HEK293 (cell line): ENCODE results near the gene TMEM140.

Experiments used
- KLF9 ChIP-seq: fragments of 450-650 bp; formaldehyde crosslinking; IDR thresholded peaks from 2 replicates; pipeline ENCODE4 v1.5.1; 2016; ENCODE audit warnings: missing biosample characterization, missing genetic modification characterization, low read depth
- SCRT1 ChIP-seq: fragments of 450-650 bp; formaldehyde crosslinking; IDR thresholded peaks from 2 replicates; pipeline ENCODE4 v1.5.1; 2016; ENCODE audit warnings: missing biosample characterization, missing genetic modification characterization, borderline replicate concordance
- SETDB1 ChIP-seq: IDR thresholded peaks from one replicate; pipeline ENCODE4 v1.6.1; 2017; ENCODE audit warnings: mild to moderate bottlenecking, low read length, moderate library complexity, mixed read lengths; ENCODE audit not compliant: insufficient read length
- TCF7L2 ChIP-seq: IDR thresholded peaks from 2 replicates; pipeline ENCODE4 v1.6.1; 2011; ENCODE audit warnings: low read depth, mild to moderate bottlenecking, inconsistent platforms, low read length, moderate library complexity, borderline replicate concordance
- TRIM28 ChIP-seq: IDR thresholded peaks from 2 replicates; pipeline ENCODE4 v1.6.1; 2011; ENCODE audit warnings: low read length, control low read depth, borderline replicate concordance
- WT1 ChIP-seq: fragments of 450-650 bp; formaldehyde crosslinking; IDR thresholded peaks from 2 replicates; pipeline ENCODE4 v1.5.1; 2016; ENCODE audit warnings: missing biosample characterization, missing genetic modification characterization
- ZBTB26 ChIP-seq: fragments of 450-650 bp; formaldehyde crosslinking; optimal IDR thresholded peaks from 2 replicates; pipeline ENCODE3; 2016; ENCODE audit warnings: missing biosample characterization, mild to moderate bottlenecking, missing genetic modification characterization
- ZBTB48 ChIP-seq: fragments of 450-650 bp; formaldehyde crosslinking; IDR thresholded peaks from 2 replicates; pipeline ENCODE4 v1.5.1; 2016; ENCODE audit warnings: missing biosample characterization, missing genetic modification characterization
- ZFP69B ChIP-seq: fragments of 450-650 bp; formaldehyde crosslinking; IDR thresholded peaks from 2 replicates; pipeline ENCODE4 v1.5.1; 2016; ENCODE audit warnings: missing biosample characterization, missing genetic modification characterization
- ZNF138 ChIP-seq: fragments of 450-650 bp; formaldehyde crosslinking; IDR thresholded peaks from 2 replicates; pipeline ENCODE4 v1.5.1; 2016; ENCODE audit warnings: missing biosample characterization, missing genetic modification characterization, borderline replicate concordance
- ZNF16 ChIP-seq: fragments of 450-650 bp; formaldehyde crosslinking; IDR thresholded peaks from 2 replicates; pipeline ENCODE4 v1.5.1; 2016; ENCODE audit warnings: low read depth, missing biosample characterization, missing genetic modification characterization
- ZNF18 ChIP-seq: fragments of 450-650 bp; formaldehyde crosslinking; IDR thresholded peaks from 2 replicates; pipeline ENCODE4 v1.5.1; 2016; ENCODE audit warnings: missing biosample characterization, missing genetic modification characterization
- ZNF248 ChIP-seq: fragments of 450-650 bp; formaldehyde crosslinking; IDR thresholded peaks from 2 replicates; pipeline ENCODE4 v1.5.1; 2017; ENCODE audit warnings: missing biosample characterization, missing genetic modification characterization
- ZNF266 ChIP-seq: fragments of 450-650 bp; formaldehyde crosslinking; IDR thresholded peaks from 2 replicates; pipeline ENCODE4 v1.5.1; 2016; ENCODE audit warnings: missing biosample characterization, missing genetic modification characterization, low read depth
- ZNF292 ChIP-seq: fragments of 450-650 bp; formaldehyde crosslinking; IDR thresholded peaks from 2 replicates; pipeline ENCODE4 v1.5.1; 2016; ENCODE audit warnings: low read depth, missing biosample characterization, missing genetic modification characterization, borderline replicate concordance
- ZNF391 ChIP-seq: fragments of 450-650 bp; formaldehyde crosslinking; IDR thresholded peaks from 2 replicates; pipeline ENCODE4 v1.5.1; 2016; ENCODE audit warnings: low read depth, missing biosample characterization, missing genetic modification characterization, borderline replicate concordance
- ZNF404 ChIP-seq: fragments of 450-650 bp; formaldehyde crosslinking; IDR thresholded peaks from 2 replicates; pipeline ENCODE4 v1.5.1; 2017; ENCODE audit warnings: missing biosample characterization, missing genetic modification characterization
- ZNF488 ChIP-seq: fragments of 450-650 bp; formaldehyde crosslinking; IDR thresholded peaks from 2 replicates; pipeline ENCODE4 v1.5.1; 2016; ENCODE audit warnings: missing biosample characterization, missing genetic modification characterization
- ZNF513 ChIP-seq: fragments of 450-650 bp; IDR thresholded peaks from 2 replicates; pipeline ENCODE4 v1.5.1; 2018; ENCODE audit warnings: missing biosample characterization, missing genetic modification characterization
- ZNF514 ChIP-seq: fragments of 450-650 bp; formaldehyde crosslinking; IDR thresholded peaks from 2 replicates; pipeline ENCODE4 v1.5.1; 2016; ENCODE audit warnings: missing biosample characterization, missing genetic modification characterization
- ZNF558 ChIP-seq: fragments of 450-650 bp; formaldehyde crosslinking; IDR thresholded peaks from 2 replicates; pipeline ENCODE4 v1.5.1; 2016; ENCODE audit warnings: missing biosample characterization, missing genetic modification characterization
- ZNF571 ChIP-seq: fragments of 450-650 bp; formaldehyde crosslinking; IDR thresholded peaks from 2 replicates; pipeline ENCODE4 v1.5.0; 2017; ENCODE audit warnings: missing biosample characterization, missing genetic modification characterization
- ZNF580 ChIP-seq: fragments of 450-650 bp; formaldehyde crosslinking; IDR thresholded peaks from 2 replicates; pipeline ENCODE4 v1.5.1; 2016; ENCODE audit warnings: missing biosample characterization, missing genetic modification characterization
- ZNF596 ChIP-seq: fragments of 450-650 bp; IDR thresholded peaks from 2 replicates; pipeline ENCODE4 v1.5.0; 2018; ENCODE audit warnings: missing biosample characterization, mild to moderate bottlenecking, missing genetic modification characterization, moderate library complexity
- ZNF600 ChIP-seq: fragments of 450-650 bp; formaldehyde crosslinking; IDR thresholded peaks from 2 replicates; pipeline ENCODE4 v1.5.1; 2016; ENCODE audit warnings: missing biosample characterization, missing genetic modification characterization
- ZNF624 ChIP-seq: fragments of 450-650 bp; formaldehyde crosslinking; IDR thresholded peaks from 2 replicates; pipeline ENCODE4 v1.5.1; 2017; ENCODE audit warnings: missing biosample characterization, missing genetic modification characterization
- ZNF639 ChIP-seq: fragments of 450-650 bp; formaldehyde crosslinking; IDR thresholded peaks from 2 replicates; pipeline ENCODE4 v1.5.1; 2016; ENCODE audit warnings: missing biosample characterization, missing genetic modification characterization
- ZNF658 ChIP-seq: fragments of 450-650 bp; formaldehyde crosslinking; IDR thresholded peaks from 2 replicates; pipeline ENCODE4; 2016; ENCODE audit warnings: missing biosample characterization, missing genetic modification characterization
- ZNF701 ChIP-seq: fragments of 450-650 bp; formaldehyde crosslinking; IDR thresholded peaks from 2 replicates; pipeline ENCODE4 v1.5.1; 2016; ENCODE audit warnings: missing biosample characterization, missing genetic modification characterization
- ZSCAN16 ChIP-seq: fragments of 450-650 bp; formaldehyde crosslinking; IDR thresholded peaks from 2 replicates; pipeline ENCODE4 v1.5.1; 2016; ENCODE audit warnings: missing biosample characterization, missing genetic modification characterization
- ZSCAN30 ChIP-seq: fragments of 450-650 bp; IDR thresholded peaks from 2 replicates; pipeline ENCODE4 v1.5.1; 2018; ENCODE audit warnings: missing biosample characterization, mild to moderate bottlenecking, missing genetic modification characterization, moderate library complexity
- ZSCAN4 ChIP-seq: fragments of 450-650 bp; formaldehyde crosslinking; IDR thresholded peaks from 2 replicates; pipeline ENCODE4 v1.5.1; 2017; ENCODE audit warnings: missing biosample characterization, missing genetic modification characterization
- ZXDB ChIP-seq: fragments of 450-650 bp; formaldehyde crosslinking; IDR thresholded peaks from 2 replicates; pipeline ENCODE4 v1.5.1; 2016; ENCODE audit warnings: missing biosample characterization, missing genetic modification characterization

TMEM140 gene

GRCh38 chr7:135170274-135170997 is 22.6 kb downstream of the TMEM140 start, which contains the start of gene CYREN (continued):
- TF ChIP-seq ZNF18 = no peak
- no peak for TF ChIP-seq ZNF701 (tag by site-specific recombination)
- no peak for TF ChIP-seq ZNF558 (tag by site-specific recombination)
- TF ChIP-seq ZNF16 (tag by site-specific recombination) = no peak
- peak; percentile 3; the same call in 1 of the 2 replicates for TF ChIP-seq ZNF596 (tag by site-specific recombination)
- peak; percentile 95 for TF ChIP-seq ZBTB26 (tag by site-specific recombination)
- TF ChIP-seq ZNF580 = peak; percentile 70; the same call in 1 of the 2 replicates
- TF ChIP-seq ZXDB (tag by site-specific recombination) = peak; percentile 94
- TF ChIP-seq SCRT1 (tag by site-specific recombination) = no peak
- no peak for TF ChIP-seq ZNF571 (tag by site-specific recombination)
- TF ChIP-seq ZNF138 (tag by site-specific recombination) = no peak
- no peak for TF ChIP-seq ZSCAN16 (tag by site-specific recombination)
- TF ChIP-seq ZBTB48 = peak; percentile 76; the same call in 1 of the 2 replicates
- no peak for TF ChIP-seq ZNF248
- peak; percentile 44; the same call in 1 of the 2 replicates for TF ChIP-seq KLF9 (tag by site-specific recombination)
- TF ChIP-seq ZSCAN4 (tag by site-specific recombination) = 0 out of 2 replicates have a peak, but pooled peaks have one; percentile 12
- TF ChIP-seq ZNF624 (tag by site-specific recombination) = no peak
- no peak for TF ChIP-seq ZNF658
- TF ChIP-seq ZSCAN30 = peak; percentile 90
- no peak for TF ChIP-seq ZNF514 (tag by site-specific recombination)
- peak; percentile 14 for TF ChIP-seq ZNF600 (tag by site-specific recombination)
- TF ChIP-seq TCF7L2 = no peak
- no peak for TF ChIP-seq ZNF513 (tag by site-specific recombination)
- no peak; the same call in 1 of the 2 replicates for TF ChIP-seq ZNF488 (tag by site-specific recombination)
- TF ChIP-seq ZFP69B (tag by site-specific recombination) = peak; percentile 95
- no peak for TF ChIP-seq ZNF266 (tag by site-specific recombination)
- TF ChIP-seq WT1 = no peak
- no peak for TF ChIP-seq TRIM28
- no peak for TF ChIP-seq ZNF292 (tag by site-specific recombination)
- no peak for TF ChIP-seq SETDB1
- TF ChIP-seq ZNF391 (tag by site-specific recombination) = peak; percentile 41; the same call in 1 of the 2 replicates
- TF ChIP-seq ZNF404 (tag by site-specific recombination) = no peak
- no peak for TF ChIP-seq ZNF639 (tag by site-specific recombination)
